Tibial nerve (tissue), 4 donors: ENCODE results near the gene NECAB3. TPM values are rescaled to one million over a fixed set of nuclear protein-coding genes. Genes with fewer than 3 reads are reported as not detected.

Source experiments
- DNase-seq, 2 donors: peaks; one replicate each; pipeline ENCODE4 v3.0.0-alpha.2; 2019; ENCODE audit warnings: low spot score in 2 of 2
- H3K27ac ChIP-seq, 4 donors: fragments of 200-600 bp; sonication (generic) in 3 of 4; one replicate each; pipeline ENCODE4 v1.5.1; 2017 to 2019; ENCODE audit warnings: mild to moderate bottlenecking in 1 of 4
- H3K27me3 ChIP-seq, 2 donors: fragments of 200-600 bp; sonication (generic) in 1 of 2; one replicate each; pipeline versions ENCODE4 v1.5.1 to v1.6.0; 2017 to 2019
- H3K36me3 ChIP-seq, 3 donors: fragments of 200-600 bp; sonication (generic); one replicate each; pipeline ENCODE4 v1.5.1; 2018 to 2019
- H3K4me1 ChIP-seq, 4 donors: fragments of 200-600 bp; sonication (generic) in 3 of 4; one replicate each; pipeline ENCODE4 v1.5.1; 2017 to 2019
- H3K4me3 ChIP-seq, 4 donors: fragments of 200-600 bp; sonication (generic) in 3 of 4; one replicate each; pipeline ENCODE4 v1.5.1; 2017 to 2019; ENCODE audit warnings: mild to moderate bottlenecking in 1 of 4, moderate library complexity in 1 of 4
- H3K9me3 ChIP-seq, 4 donors: fragments of 200-600 bp; sonication (generic) in 3 of 4; one replicate each; pipeline ENCODE4 v1.5.1; 2017 to 2019
- EP300 ChIP-seq, 2 donors: sonication (generic); formaldehyde crosslinking; IDR thresholded peaks; one replicate each; pipeline ENCODE4 v1.6.1; 2017; ENCODE audit warnings: antibody characterized with exemption in 2 of 2, mild to moderate bottlenecking in 1 of 2
- POLR2A ChIP-seq, 2 donors: fragments of 450-650 bp; IDR thresholded peaks; one replicate each; pipeline ENCODE4 v1.6.1; 2017; ENCODE audit warnings: antibody characterized with exemption in 2 of 2, mild to moderate bottlenecking in 2 of 2, moderate library complexity in 2 of 2
- WGBS, 2 donors: methylation state at CpG; one replicate each; pipeline ENCODE4 v1.1.5; 2018; 5-methylcytosine and 5-hydroxymethylcytosine counted together
- total RNA-seq, 4 donors: library from RNA; depleted of rRNA; stranded (reverse); fragments of >200 nt; gene quantifications; one replicate each; pipeline ENCODE4 v1.1.0, GENCODE V29; 2016
- TF ChIP-seq, protein P1 (sequence below), 5 experiments: fragments of 200-600 bp in 3 of 5; fragments of 450-650 bp in 2 of 5; sonication (generic) in 3 of 5; IDR thresholded peaks; one replicate each; pipeline ENCODE4 v1.5.1; 2016 to 2019; ENCODE audit warnings: antibody characterized with exemption in 5 of 5, mild to moderate bottlenecking in 3 of 5, moderate library complexity in 2 of 5

Gene NECAB3
- total RNA-seq, 4 donors from 2014 or later = 80.8 to 103 (median 91.5) TPM

DNA sequence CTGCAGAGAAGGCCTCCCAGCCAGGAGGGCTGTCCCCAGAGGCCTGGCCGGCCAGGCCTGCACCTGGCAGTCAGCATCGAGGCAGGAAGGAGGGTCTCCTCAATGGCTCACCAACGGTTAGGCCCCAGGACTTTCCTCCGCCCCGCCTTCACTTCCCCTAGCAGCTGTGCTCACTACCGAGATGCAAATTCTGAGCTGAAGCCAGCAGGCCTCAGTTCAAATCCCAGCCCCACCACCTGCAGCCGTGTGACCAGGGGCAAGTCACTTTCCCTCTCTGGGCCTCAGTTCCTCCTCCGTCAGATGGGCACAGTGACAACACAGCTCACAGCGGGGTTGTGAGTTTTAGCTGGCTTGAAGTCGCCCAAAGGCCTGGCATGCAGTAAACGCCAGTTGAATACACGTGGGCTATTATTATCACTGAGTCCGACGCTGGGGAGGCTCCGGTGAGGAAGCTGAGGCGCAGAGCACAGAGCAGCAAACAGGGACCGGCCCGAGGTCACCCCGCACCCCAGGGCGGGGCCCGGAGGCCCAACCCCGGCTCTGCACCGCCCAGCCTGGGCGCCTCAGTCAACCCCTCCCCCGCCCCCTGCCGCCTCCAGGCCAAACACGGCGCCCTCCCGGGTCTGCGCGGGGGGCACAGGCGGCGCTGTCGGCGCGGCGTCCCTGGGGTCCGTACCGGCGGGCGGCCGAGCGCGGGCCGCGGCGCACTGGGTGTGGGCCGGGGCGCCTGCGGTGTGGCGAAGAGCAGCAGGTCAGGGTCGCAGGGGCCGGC is 11.3 kb upstream of the NECAB3 start:
- peaks cover 0 to 28% (median 10%) of the 10 kb centered on the region in 4 donors for H3K4me1 ChIP-seq
- TF ChIP-seq EP300 (IDR thresholded peaks at IDR 0.05) (no peak), POLR2A (IDR thresholded peaks at IDR 0.05) (no peak)
- TF ChIP-seq, protein P1, sequence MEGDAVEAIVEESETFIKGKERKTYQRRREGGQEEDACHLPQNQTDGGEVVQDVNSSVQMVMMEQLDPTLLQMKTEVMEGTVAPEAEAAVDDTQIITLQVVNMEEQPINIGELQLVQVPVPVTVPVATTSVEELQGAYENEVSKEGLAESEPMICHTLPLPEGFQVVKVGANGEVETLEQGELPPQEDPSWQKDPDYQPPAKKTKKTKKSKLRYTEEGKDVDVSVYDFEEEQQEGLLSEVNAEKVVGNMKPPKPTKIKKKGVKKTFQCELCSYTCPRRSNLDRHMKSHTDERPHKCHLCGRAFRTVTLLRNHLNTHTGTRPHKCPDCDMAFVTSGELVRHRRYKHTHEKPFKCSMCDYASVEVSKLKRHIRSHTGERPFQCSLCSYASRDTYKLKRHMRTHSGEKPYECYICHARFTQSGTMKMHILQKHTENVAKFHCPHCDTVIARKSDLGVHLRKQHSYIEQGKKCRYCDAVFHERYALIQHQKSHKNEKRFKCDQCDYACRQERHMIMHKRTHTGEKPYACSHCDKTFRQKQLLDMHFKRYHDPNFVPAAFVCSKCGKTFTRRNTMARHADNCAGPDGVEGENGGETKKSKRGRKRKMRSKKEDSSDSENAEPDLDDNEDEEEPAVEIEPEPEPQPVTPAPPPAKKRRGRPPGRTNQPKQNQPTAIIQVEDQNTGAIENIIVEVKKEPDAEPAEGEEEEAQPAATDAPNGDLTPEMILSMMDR (IDR thresholded peaks at IDR 0.05) = no peak
- no peaks in the 10 kb centered on the region for H3K36me3 ChIP-seq
- peak overlapping the region; percentile 19 to 54 (median 25) for H3K4me3 ChIP-seq
- 0 to 2% methylated on average over 17 to 49 of the region's 53 CpGs for WGBS, 2 donors
- no peaks in the 10 kb centered on the region for H3K27me3 ChIP-seq
- no peaks in the 10 kb centered on the region for H3K9me3 ChIP-seq
- peak overlapping the region in 1 of 4 donors; percentile 79 for H3K27ac ChIP-seq
- no peak for DNase-seq

DNA sequence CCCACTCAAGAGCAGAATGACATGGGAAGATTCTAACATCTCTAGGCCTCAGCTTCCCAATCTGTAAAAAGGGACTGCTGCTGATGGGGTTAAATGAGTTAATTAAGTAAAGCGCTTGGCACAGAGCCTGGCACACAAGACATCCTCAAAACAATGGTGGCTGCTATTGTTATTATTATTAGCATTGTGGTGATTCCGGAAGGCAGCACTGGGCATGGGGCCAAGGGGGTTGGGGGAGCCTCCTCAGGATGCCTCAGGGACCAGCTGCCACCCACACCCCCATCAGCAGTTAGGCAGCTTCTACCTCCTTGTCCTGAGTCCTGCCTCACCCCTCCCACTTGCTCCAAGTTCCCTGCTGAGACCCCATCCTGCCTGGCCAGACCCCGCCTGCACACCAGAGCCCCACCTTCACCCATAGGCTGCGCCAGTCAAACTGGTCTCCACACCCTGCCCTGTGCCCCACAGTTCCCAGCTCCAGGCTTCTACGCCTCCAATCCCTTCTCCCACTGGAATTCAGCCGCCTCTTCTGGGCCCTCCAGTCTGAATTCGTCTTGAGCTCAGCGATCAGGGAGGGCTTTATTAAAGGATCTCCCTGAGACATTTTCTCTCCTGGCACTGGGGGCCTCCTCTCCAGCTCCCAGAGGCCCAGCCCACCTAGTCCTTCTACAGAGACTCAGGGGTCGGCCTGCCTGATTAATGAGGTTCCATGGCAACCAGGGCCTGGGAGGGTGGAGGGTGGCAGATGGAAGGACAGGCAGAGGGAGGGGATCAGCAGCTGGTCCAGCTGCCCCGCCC is 10.5 kb upstream of the NECAB3 start:
- Histone ChIP-seq H3K27ac (no peak overlapping the region), H3K9me3 (no peaks in the 10 kb centered on the region), H3K36me3 (no peaks in the 10 kb centered on the region), H3K4me1 (peaks cover 0 to 25% (median 10%) of the 10 kb centered on the region in 4 donors), H3K4me3 (no peak overlapping the region), H3K27me3 (no peaks in the 10 kb centered on the region)
- TF ChIP-seq, protein P1 (IDR thresholded peaks at IDR 0.05) = no peak
- TF ChIP-seq EP300 (IDR thresholded peaks at IDR 0.05) (no peak), POLR2A (IDR thresholded peaks at IDR 0.05) (no peak)
- 34 to 36% methylated on average over 9 to 10 of the region's 10 CpGs for WGBS, 2 donors
- no peak for DNase-seq

DNA sequence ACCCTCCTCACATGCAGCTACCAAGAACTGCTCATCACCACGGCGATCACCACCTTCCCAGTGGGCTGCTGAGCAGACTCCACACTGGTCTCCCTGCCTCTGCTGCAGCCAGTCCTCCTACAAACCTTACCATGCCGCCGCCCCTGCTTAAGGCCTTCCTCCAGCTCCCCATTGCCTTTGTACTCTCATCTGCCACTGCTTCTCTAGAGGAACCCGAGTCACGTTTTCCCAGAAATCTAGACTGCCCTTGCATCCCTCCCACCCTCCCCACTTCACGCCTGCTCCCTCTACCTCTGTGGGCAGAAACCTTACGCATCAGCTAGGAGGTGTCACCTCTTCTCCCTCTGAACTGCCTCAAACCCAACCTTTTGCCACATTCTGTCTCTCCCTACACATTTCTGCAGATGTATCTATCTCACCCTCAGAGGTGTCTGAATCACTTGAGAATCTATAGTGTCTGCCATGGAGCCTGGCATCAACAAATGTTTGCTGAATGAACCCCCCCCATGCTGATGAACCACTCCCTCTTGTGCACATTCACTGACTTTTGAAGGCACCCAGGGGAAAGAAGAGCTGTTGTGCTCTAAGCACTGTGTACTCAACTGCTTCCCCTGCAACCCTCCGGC is 7.6 kb upstream of the NECAB3 start:
- Histone ChIP-seq H3K4me1 (peaks cover 0 to 25% (median 9%) of the 10 kb centered on the region in 4 donors), H3K4me3 (no peak overlapping the region), H3K9me3 (no peaks in the 10 kb centered on the region), H3K27me3 (no peaks in the 10 kb centered on the region), H3K36me3 (no peaks in the 10 kb centered on the region), H3K27ac (no peak overlapping the region)
- 86% methylated on average over 9 of the region's 9 CpGs for WGBS, 2 donors
- no peak for DNase-seq
- TF ChIP-seq, protein P1 (IDR thresholded peaks at IDR 0.05) = no peak
- TF ChIP-seq POLR2A (IDR thresholded peaks at IDR 0.05) (no peak), EP300 (IDR thresholded peaks at IDR 0.05) (no peak)

DNA sequence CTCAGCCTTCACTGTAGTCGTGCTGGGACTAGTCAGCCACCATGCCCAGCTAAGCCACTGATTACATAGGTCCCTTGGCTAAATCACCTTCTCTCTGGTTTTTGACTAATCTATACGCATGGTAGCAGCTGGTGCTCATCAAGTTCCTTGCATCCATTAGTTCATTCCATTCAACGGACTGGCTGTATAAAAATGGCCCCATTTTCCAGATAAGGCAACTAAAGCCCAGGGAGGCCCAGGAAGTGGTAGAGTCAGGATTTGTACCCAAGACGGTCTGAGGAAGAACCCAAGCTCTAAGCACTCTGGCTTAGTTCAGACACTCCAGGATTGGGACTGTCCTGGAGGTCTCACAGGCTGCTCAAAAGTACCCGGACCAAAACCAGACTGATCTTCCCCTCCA is 7.1 kb upstream of the NECAB3 start:
- peaks cover 0 to 27% (median 13%) of the 10 kb centered on the region in 4 donors for H3K4me1 ChIP-seq
- no peak for DNase-seq
- no peaks in the 10 kb centered on the region for H3K36me3 ChIP-seq
- no peak overlapping the region for H3K4me3 ChIP-seq
- TF ChIP-seq, protein P1 (IDR thresholded peaks at IDR 0.05) = no peak
- TF ChIP-seq EP300 (IDR thresholded peaks at IDR 0.05) (no peak), POLR2A (IDR thresholded peaks at IDR 0.05) (no peak)
- WGBS, 2 donors = 89 to 90% methylated on average over 5 of the region's 5 CpGs
- no peaks in the 10 kb centered on the region for H3K27me3 ChIP-seq
- H3K9me3 ChIP-seq = no peaks in the 10 kb centered on the region
- H3K27ac ChIP-seq = no peak overlapping the region
